H1 (cell line): Measurements from ENCODE around the gene RRP1B. TPM values are rescaled to one million over a fixed set of nuclear protein-coding genes. Genes with fewer than 3 reads are reported as not detected.

Experiments
- CTCF ChIA-PET: fragments of 300-600 bp; sonication (Branson Sonifier 250); formaldehyde crosslinking; loops from one replicate; lab custom pipeline; 2021; ENCODE audit not compliant: partially characterized antibody; lab: Charles Lee
- POLR2A ChIA-PET: fragments of 300-600 bp; sonication (Branson Sonifier 250); formaldehyde crosslinking; loops from one replicate; lab custom pipeline; 2021; ENCODE audit warnings: inconsistent platforms; ENCODE audit not compliant: partially characterized antibody; lab: Charles Lee
- DNase-seq, 2 experiments: peaks; one replicate each; pipeline versions ENCODE4 v3.0.0 to v3.0.0-alpha.2; 2010 to 2022; ENCODE audit warnings: low spot score in 2 of 2, low read depth in 1 of 2, mixed read lengths in 1 of 2
- FAIRE-seq: peaks from 2 replicates; lab custom pipeline; 2011; peaks lifted over from hg19 to GRCh38; lab: Jason Lieb, UNC
- H2AFZ ChIP-seq: 2 replicates; pipeline ENCODE4 v1.8.1; 2012; ENCODE audit warnings: low read length, inconsistent platforms
- H2AK5ac ChIP-seq: 2 replicates; pipeline ENCODE4 v1.6.1; 2013; ENCODE audit warnings: low read depth, low read length
- H2BK120ac ChIP-seq: replicated peaks from 2 replicates; pipeline ENCODE3; 2013; ENCODE audit warnings: low read depth, low read length, inconsistent platforms
- H2BK12ac ChIP-seq: 2 replicates; pipeline ENCODE4 v1.6.1; 2013; ENCODE audit warnings: low read depth, low read length
- H2BK15ac ChIP-seq: 2 replicates; pipeline ENCODE4 v1.6.1; 2013; ENCODE audit warnings: low read length
- H2BK20ac ChIP-seq: 2 replicates; pipeline ENCODE4 v1.6.1; 2013; ENCODE audit warnings: low read length
- H2BK5ac ChIP-seq: 2 replicates; pipeline ENCODE4 v1.6.1; 2013; ENCODE audit warnings: low read depth, low read length
- H3K14ac ChIP-seq: 2 replicates; pipeline ENCODE4 v1.6.1; 2013; ENCODE audit warnings: inconsistent platforms; ENCODE audit not compliant: insufficient read length
- H3K18ac ChIP-seq: 2 replicates; pipeline ENCODE4 v1.6.1; 2013; ENCODE audit warnings: low read length; ENCODE audit errors: extremely low read depth
- H3K23ac ChIP-seq: 2 replicates; pipeline ENCODE4 v1.6.1; 2013; ENCODE audit warnings: inconsistent platforms; ENCODE audit not compliant: insufficient read length
- H3K23me2 ChIP-seq: 2 replicates; pipeline ENCODE4 v1.6.1; 2013; ENCODE audit warnings: low read depth, low read length
- H3K27ac ChIP-seq: 2 replicates; pipeline ENCODE4 v1.6.1; 2011; ENCODE audit warnings: low read depth, low read length, inconsistent platforms
- H3K27me3 ChIP-seq, 4 experiments: replicated peaks in 1 of 4; 1 replicate in 1 of 4; 2 replicates in 3 of 4; pipeline versions ENCODE4 v1.6.1 to v1.8.1; 2011 to 2013; ENCODE audit warnings: low read length in 3 of 4, mild to moderate bottlenecking in 3 of 4, inconsistent platforms in 2 of 4, mixed read lengths in 2 of 4, moderate library complexity in 1 of 4; ENCODE audit not compliant: control insufficient read depth in 3 of 4, insufficient read depth in 3 of 4; ENCODE audit errors: extremely low read depth in 1 of 4
- H3K36me3 ChIP-seq, 4 experiments: 2 replicates each; pipeline versions ENCODE4 v1.6.1 to v1.8.1; 2011 to 2013; ENCODE audit warnings: mild to moderate bottlenecking in 4 of 4, low read length in 3 of 4, moderate library complexity in 2 of 4, control low read depth in 1 of 4, inconsistent platforms in 1 of 4; ENCODE audit not compliant: insufficient read depth in 4 of 4, control insufficient read depth in 2 of 4
- H3K4ac ChIP-seq: replicated peaks from 2 replicates; pipeline ENCODE3; 2013; ENCODE audit warnings: low read length, low read depth, mixed read lengths, inconsistent platforms; ENCODE audit not compliant: insufficient read length
- H3K4me1 ChIP-seq, 4 experiments: replicated peaks in 1 of 4; 1 replicate in 1 of 4; 2 replicates in 3 of 4; pipeline versions ENCODE4 v1.6.1 to v1.8.1; 2011 to 2013; ENCODE audit warnings: low read length in 3 of 4, inconsistent platforms in 2 of 4, mixed read lengths in 1 of 4; ENCODE audit not compliant: insufficient read depth in 4 of 4, control insufficient read depth in 3 of 4
- H3K4me2 ChIP-seq, 2 experiments: 2 replicates each; pipeline versions ENCODE4 v1.6.1 to v1.8.1; 2011 to 2013; ENCODE audit warnings: low read depth in 2 of 2, low read length in 2 of 2, control low read depth in 1 of 2, inconsistent platforms in 1 of 2, mild to moderate bottlenecking in 1 of 2; ENCODE audit not compliant: insufficient read depth in 1 of 2
- H3K4me3 ChIP-seq, 4 experiments: fragments of 200-600, 300-600 bp in 1 of 4; sonication (generic), shearing (Covaris generic), sonication (Bioruptor Twin) in 1 of 4; 2 replicates each; pipeline versions ENCODE4 v1.5.1 to v1.8.1; 2011 to 2016; ENCODE audit warnings: low read length in 4 of 4, low read depth in 3 of 4, control low read depth in 2 of 4, inconsistent platforms in 2 of 4, mild to moderate bottlenecking in 2 of 4, mixed read lengths in 1 of 4, moderate library complexity in 1 of 4; ENCODE audit not compliant: insufficient read depth in 2 of 4; ENCODE audit errors: extremely low read depth in 1 of 4
- H3K56ac ChIP-seq: replicated peaks from 2 replicates; pipeline ENCODE3; 2013; ENCODE audit warnings: low read depth, mild to moderate bottlenecking, mixed read lengths, low read length, inconsistent platforms; ENCODE audit not compliant: insufficient read length
- H3K79me1 ChIP-seq: 2 replicates; pipeline ENCODE4 v1.6.1; 2013; ENCODE audit warnings: low read depth, low read length, control low read depth
- H3K79me2 ChIP-seq, 2 experiments: 2 replicates each; pipeline versions ENCODE4 v1.6.1 to v1.8.1; 2012 to 2013; ENCODE audit warnings: low read length in 2 of 2, mild to moderate bottlenecking in 2 of 2, inconsistent platforms in 1 of 2; ENCODE audit not compliant: insufficient read depth in 2 of 2, control insufficient read depth in 1 of 2
- H3K9ac ChIP-seq, 4 experiments: replicated peaks in 1 of 4; 1 replicate in 1 of 4; 2 replicates in 3 of 4; pipeline versions ENCODE4 v1.6.1 to v1.8.1; 2011 to 2013; ENCODE audit warnings: low read depth in 3 of 4, low read length in 3 of 4, control low read depth in 2 of 4, mild to moderate bottlenecking in 2 of 4, moderate library complexity in 2 of 4, inconsistent platforms in 1 of 4; ENCODE audit errors: extremely low read depth in 1 of 4
- H3K9me3 ChIP-seq, 2 experiments: 2 replicates each; pipeline versions ENCODE4 v1.6.1 to v1.8.1; 2012 to 2013; ENCODE audit warnings: mild to moderate bottlenecking in 2 of 2, moderate library complexity in 2 of 2, control low read depth in 1 of 2, inconsistent platforms in 1 of 2, low read depth in 1 of 2, low read length in 1 of 2, mixed read lengths in 1 of 2; ENCODE audit not compliant: insufficient read depth in 2 of 2
- H4K20me1 ChIP-seq, 2 experiments: replicated peaks in 1 of 2; 2 replicates each; pipeline versions ENCODE3 to v1.8.1; 2011 to 2013; ENCODE audit warnings: inconsistent platforms in 2 of 2, low read length in 2 of 2, mild to moderate bottlenecking in 1 of 2; ENCODE audit not compliant: insufficient read depth in 2 of 2, control insufficient read depth in 1 of 2
- H4K5ac ChIP-seq: 2 replicates; pipeline ENCODE4 v1.6.1; 2013; ENCODE audit warnings: low read length, low read depth, mixed read lengths, inconsistent platforms; ENCODE audit not compliant: insufficient read length
- H4K8ac ChIP-seq: 2 replicates; pipeline ENCODE4 v1.8.0; 2013; ENCODE audit warnings: mild to moderate bottlenecking, moderate library complexity, low read length, inconsistent platforms; ENCODE audit not compliant: insufficient read depth; ENCODE audit errors: extremely low read depth
- H4K91ac ChIP-seq: replicated peaks from 2 replicates; pipeline ENCODE3; 2013; ENCODE audit warnings: low read length, mixed read lengths, inconsistent platforms; ENCODE audit not compliant: insufficient read length
- SP2 ChIP-seq: IDR thresholded peaks from 2 replicates; pipeline ENCODE4 v1.6.1; 2012; ENCODE audit warnings: mild to moderate bottlenecking, low read length, inconsistent platforms
- TEAD4 ChIP-seq: IDR thresholded peaks from 2 replicates; pipeline ENCODE4 v1.6.1; 2012; ENCODE audit warnings: low read depth, low read length, inconsistent platforms, mixed read lengths
- WGBS, 2 experiments: shearing (Covaris generic) in 1 of 2; methylation state at CpG; one replicate each; pipeline versions ENCODE4 v1.1.6 to v1.1.7; 2013 to 2015; ENCODE audit warnings: low lambda C conversion rate in 2 of 2, mixed read lengths in 2 of 2, inconsistent platforms in 1 of 2, low coverage in 1 of 2, missing lambda C conversion rate in 1 of 2; ENCODE audit not compliant: insufficient replicate concordance in 2 of 2, insufficient coverage in 1 of 2, insufficient read length in 1 of 2; ENCODE audit errors: extremely low coverage in 1 of 2, missing lambda C conversion rate in 1 of 2; 5-methylcytosine and 5-hydroxymethylcytosine counted together
- polyA plus RNA-seq, 7 experiments: library from polyadenylated mRNA; depleted of rRNA in 3 of 7; stranded (reverse) in 5 of 7; unstranded in 2 of 7; fragments of >200 nt in 5 of 7; fragments of 200-250 nt in 2 of 7; gene quantifications; 1 replicate in 5 of 7; 2 replicates in 1 of 7; 4 replicates in 1 of 7; pipeline versions ENCODE4 v1.2.1 to v1.2.3, GENCODE V29; 2011 to 2013; ENCODE audit warnings: missing spikeins in 2 of 7, mixed read lengths in 2 of 7
- total RNA-seq: library from RNA; stranded (reverse); fragmentation: NEBNext Ultra II Directional; extraction: Animal tissue kit (Norgen Biotek cat#: 25700); gene quantifications from 2 replicates; pipeline ENCODE4 v1.2.1, GENCODE V29; 2021
- TF ChIP-seq, protein P1 (sequence below): IDR thresholded peaks from 2 replicates; pipeline ENCODE4 v1.6.1; 2011; ENCODE audit warnings: low read length, improper control_type of control experiment

RRP1B gene
- total and polyA plus RNA-seq, 2 of the 8 experiments (the other 6 are each of a cell fraction or from before 2014, with no cell fraction given), result 25.8 to 97.3 TPM

DNA sequence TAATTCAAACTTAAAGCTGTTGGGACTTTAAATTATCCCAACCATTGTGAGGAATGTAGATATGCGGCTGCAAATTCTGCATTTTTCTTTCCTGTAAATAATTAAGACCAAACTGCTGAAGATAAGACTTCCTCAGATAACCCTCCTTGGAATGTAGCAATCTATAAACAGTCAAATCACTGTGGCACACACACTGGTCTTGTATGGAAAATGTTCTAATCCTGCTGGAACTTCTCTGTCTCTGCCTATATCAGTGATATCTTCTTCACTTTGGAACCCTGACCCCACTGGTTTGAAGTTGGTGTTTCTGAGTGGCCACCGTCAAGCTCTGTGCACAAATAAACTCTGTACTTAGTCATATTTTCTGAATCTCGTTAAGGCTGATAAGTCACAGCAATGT is 33.0 kb upstream of the RRP1B start:
- Histone ChIP-seq H4K5ac (no peak overlapping the region), H3K36me3 (no peaks in the 10 kb centered on the region), H3K4me1 (no peaks in the 10 kb centered on the region; a peak in 1 of 7 replicates), H2BK5ac (no peak overlapping the region), H3K79me1 (no peaks in the 10 kb centered on the region), H3K9ac (no peak overlapping the region), H2BK20ac (no peak overlapping the region), H3K4me3 (no peak overlapping the region), H4K91ac (no peak overlapping the region), H2BK15ac (no peak overlapping the region), H3K4me2 (no peak overlapping the region), H2BK12ac (no peak overlapping the region), H3K27me3 (no peaks in the 10 kb centered on the region), H4K8ac (no peak overlapping the region), H3K18ac (no peak overlapping the region), H2BK120ac (no peak overlapping the region), H3K4ac (no peak overlapping the region), H2AK5ac (no peak overlapping the region), H3K14ac (no peak overlapping the region), H2AFZ (no peak overlapping the region), H3K27ac (no peak overlapping the region), H3K9me3 (no peaks in the 10 kb centered on the region), H3K79me2 (no peaks in the 10 kb centered on the region)
- 77% methylated on average over 3 of the region's 3 CpGs; no CpG with 5 or more reads in 1 of the 2 experiments for WGBS, 2 experiments
- CTCF ChIA-PET, result interaction anchor here (0.6 to 4.2 kb wide), 3 partner anchors 15 to 358 kb away, joined by 4 to 27 read pairs (median 10); no protein-coding TSS in a partner anchor
- FAIRE-seq (no peak), DNase-seq (no peak)
- TF ChIP-seq SP2, result no peak
- TF ChIP-seq TEAD4, result no peak
- TF ChIP-seq, protein P1, sequence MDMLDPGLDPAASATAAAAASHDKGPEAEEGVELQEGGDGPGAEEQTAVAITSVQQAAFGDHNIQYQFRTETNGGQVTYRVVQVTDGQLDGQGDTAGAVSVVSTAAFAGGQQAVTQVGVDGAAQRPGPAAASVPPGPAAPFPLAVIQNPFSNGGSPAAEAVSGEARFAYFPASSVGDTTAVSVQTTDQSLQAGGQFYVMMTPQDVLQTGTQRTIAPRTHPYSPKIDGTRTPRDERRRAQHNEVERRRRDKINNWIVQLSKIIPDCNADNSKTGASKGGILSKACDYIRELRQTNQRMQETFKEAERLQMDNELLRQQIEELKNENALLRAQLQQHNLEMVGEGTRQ, result no peak
- TF ChIP-seq, all 59 proteins: peak for 0
- no peak overlapping the region for H3K56ac ChIP-seq
- no peak overlapping the region for H3K23ac ChIP-seq
- POLR2A ChIA-PET, result no interaction called here
- no peaks in the 10 kb centered on the region for H3K23me2 ChIP-seq
- no peaks in the 10 kb centered on the region for H4K20me1 ChIP-seq
